H9 (cell line): ENCODE measurements around the gene LRRC53. TPM values are rescaled to one million over a fixed set of nuclear protein-coding genes. Genes with fewer than 3 reads are reported as not detected.

Experiments used
- DNase-seq: peaks from one replicate; pipeline ENCODE4 v3.0.0-alpha.2; 2017
- H2AFZ ChIP-seq: one replicate; pipeline ENCODE4 v1.6.1; 2013; ENCODE audit warnings: mild to moderate bottlenecking, low read length, control low read depth, moderate library complexity
- H2AK5ac ChIP-seq: 2 replicates; pipeline ENCODE4 v1.6.1; 2013; ENCODE audit warnings: low read length, control low read depth, mixed read lengths; ENCODE audit not compliant: insufficient read length
- H2BK120ac ChIP-seq: one replicate; pipeline ENCODE4 v1.6.1; 2013; ENCODE audit warnings: low read depth, mild to moderate bottlenecking, low read length, control low read depth, inconsistent platforms; ENCODE audit not compliant: poor library complexity, severe bottlenecking
- H2BK12ac ChIP-seq: 2 replicates; pipeline ENCODE4 v1.6.1; 2013; ENCODE audit warnings: low read length, control low read depth, mixed read lengths, low read depth; ENCODE audit not compliant: insufficient read length
- H2BK15ac ChIP-seq: 2 replicates; pipeline ENCODE4 v1.6.1; 2013; ENCODE audit warnings: low read depth, low read length, control low read depth
- H2BK20ac ChIP-seq: one replicate; pipeline ENCODE4 v1.6.1; 2013; ENCODE audit warnings: low read depth, mild to moderate bottlenecking, low read length, control low read depth, inconsistent platforms; ENCODE audit not compliant: poor library complexity, severe bottlenecking
- H2BK5ac ChIP-seq: 2 replicates; pipeline ENCODE4 v1.6.1; 2013; ENCODE audit warnings: low read length, control low read depth, mixed read lengths; ENCODE audit not compliant: insufficient read length
- H3K14ac ChIP-seq: 2 replicates; pipeline ENCODE4 v1.6.1; 2013; ENCODE audit warnings: low read length, control low read depth; ENCODE audit not compliant: insufficient read depth
- H3K18ac ChIP-seq: 2 replicates; pipeline ENCODE4 v1.6.1; 2013; ENCODE audit warnings: low read depth, mild to moderate bottlenecking, mixed read lengths, low read length, control low read depth; ENCODE audit not compliant: insufficient read length
- H3K23ac ChIP-seq: 2 replicates; pipeline ENCODE4 v1.6.1; 2013; ENCODE audit warnings: low read length, control low read depth, mixed read lengths, low read depth; ENCODE audit not compliant: insufficient read length
- H3K23me2 ChIP-seq: 2 replicates; pipeline ENCODE4 v1.6.1; 2013; ENCODE audit warnings: low read depth, mild to moderate bottlenecking, mixed read lengths, low read length, control low read depth; ENCODE audit not compliant: insufficient read length, poor library complexity, severe bottlenecking
- H3K27ac ChIP-seq: 2 replicates; pipeline ENCODE4 v1.5.1; 2013; ENCODE audit warnings: low read length, control low read depth, mixed read lengths, low read depth; ENCODE audit not compliant: insufficient read length
- H3K27me3 ChIP-seq: 2 replicates; pipeline ENCODE4 v1.6.1; 2013; ENCODE audit warnings: low read length, control low read depth, inconsistent platforms; ENCODE audit not compliant: insufficient read depth
- H3K4ac ChIP-seq: 2 replicates; pipeline ENCODE4 v1.6.1; 2013; ENCODE audit warnings: low read depth, mild to moderate bottlenecking, control low read depth, inconsistent platforms, low read length, moderate library complexity
- H3K4me1 ChIP-seq: 2 replicates; pipeline ENCODE4 v1.6.1; 2013; ENCODE audit warnings: low read length, control low read depth, inconsistent platforms; ENCODE audit not compliant: insufficient read depth
- H3K4me2 ChIP-seq: 2 replicates; pipeline ENCODE4 v1.6.1; 2013; ENCODE audit warnings: low read length, control low read depth, mixed read lengths; ENCODE audit not compliant: insufficient read length, insufficient read depth
- H3K56ac ChIP-seq: 2 replicates; pipeline ENCODE4 v1.6.1; 2013; ENCODE audit warnings: low read depth, mild to moderate bottlenecking, mixed read lengths, low read length, control low read depth; ENCODE audit not compliant: insufficient read length
- H3K79me1 ChIP-seq: 2 replicates; pipeline ENCODE4 v1.6.1; 2013; ENCODE audit warnings: low read depth, mild to moderate bottlenecking, moderate library complexity, low read length, control low read depth, inconsistent platforms; ENCODE audit not compliant: insufficient read depth, poor library complexity, severe bottlenecking
- H3K79me2 ChIP-seq: 2 replicates; pipeline ENCODE4 v1.6.1; 2013; ENCODE audit warnings: low read length, control low read depth, inconsistent platforms; ENCODE audit not compliant: insufficient read depth
- H3K9ac ChIP-seq: 2 replicates; pipeline ENCODE4 v1.6.1; 2013; ENCODE audit warnings: low read length, control low read depth, mixed read lengths; ENCODE audit not compliant: insufficient read length; ENCODE audit errors: extremely low read depth
- H3K9me3 ChIP-seq: one replicate; pipeline ENCODE4 v1.6.1; 2013; ENCODE audit warnings: low read depth, low read length, inconsistent platforms; ENCODE audit not compliant: control insufficient read depth
- H3T11ph ChIP-seq: one replicate; pipeline ENCODE4 v1.6.1; 2013; ENCODE audit warnings: mild to moderate bottlenecking, low read length, control low read depth, inconsistent platforms
- H4K20me1 ChIP-seq: one replicate; pipeline ENCODE4 v1.6.1; 2013; ENCODE audit not compliant: control insufficient read depth, insufficient read length, insufficient read depth
- H4K5ac ChIP-seq: 2 replicates; pipeline ENCODE4 v1.6.1; 2013; ENCODE audit warnings: low read depth, mild to moderate bottlenecking, mixed read lengths, low read length, control low read depth; ENCODE audit not compliant: insufficient read length
- H4K8ac ChIP-seq: replicated peaks from 2 replicates; pipeline ENCODE4 v1.6.1; 2013; ENCODE audit warnings: low read length, control low read depth, mixed read lengths, low read depth; ENCODE audit not compliant: insufficient read length
- H4K91ac ChIP-seq: 2 replicates; pipeline ENCODE4 v1.6.1; 2013; ENCODE audit warnings: low read depth, mild to moderate bottlenecking, moderate library complexity, mixed read lengths, low read length, control low read depth; ENCODE audit not compliant: insufficient read length
- H3K27ac Mint-ChIP-seq, 3 experiments: 2 replicates in 2 of 3; 3 replicates in 1 of 3; pipeline ENCODE4 v1.8.0; 2020 to 2021; ENCODE audit warnings: mixed read lengths in 3 of 3, mild to moderate bottlenecking in 1 of 3, moderate library complexity in 1 of 3
- H3K27me3 Mint-ChIP-seq: 2 replicates; pipeline ENCODE4 v1.8.0; 2021; ENCODE audit warnings: low read depth, mild to moderate bottlenecking, moderate library complexity, mixed read lengths
- H3K36me3 Mint-ChIP-seq, 3 experiments: 2 replicates in 2 of 3; 3 replicates in 1 of 3; pipeline ENCODE4 v1.8.0; 2020 to 2021; ENCODE audit warnings: low read depth in 3 of 3, mixed read lengths in 3 of 3; ENCODE audit not compliant: insufficient read depth in 1 of 3
- H3K4me1 Mint-ChIP-seq, 2 experiments: 2 replicates each; pipeline ENCODE4 v1.8.0; 2020; ENCODE audit warnings: mixed read lengths in 2 of 2
- H3K4me3 Mint-ChIP-seq, 2 experiments: 2 replicates in 1 of 2; 3 replicates in 1 of 2; pipeline ENCODE4 v1.8.0; 2020 to 2021; ENCODE audit warnings: mild to moderate bottlenecking in 2 of 2, mixed read lengths in 2 of 2, moderate library complexity in 1 of 2
- H3K9me3 Mint-ChIP-seq, 2 experiments: 2 replicates in 1 of 2; 3 replicates in 1 of 2; pipeline ENCODE4 v1.8.0; 2020; ENCODE audit warnings: mild to moderate bottlenecking in 2 of 2, mixed read lengths in 2 of 2, moderate library complexity in 1 of 2
- WGBS: extraction: QIAGEN DNeasy Blood & Tissue Kit; methylation state at CpG from one replicate; pipeline ENCODE4 v1.1.7; 2013; ENCODE audit warnings: missing lambda C conversion rate, low lambda C conversion rate, mixed read lengths; ENCODE audit not compliant: insufficient read length; ENCODE audit errors: extremely low coverage; 5-methylcytosine and 5-hydroxymethylcytosine counted together
- total RNA-seq: library from RNA; stranded (reverse); gene quantifications from 2 replicates; pipeline ENCODE4 v1.2.1, GENCODE V29; 2021
- TF ChIP-seq, protein P1 (sequence below): fragments of 200-600 bp; sonication (generic); conservative IDR thresholded peaks from 3 replicates; pipeline ENCODE4 v1.8.0; 2021; ENCODE audit warnings: antibody characterized with exemption, mild to moderate bottlenecking

Gene LRRC53
- total RNA-seq, 1 experiment from 2014 or later = not detected

DNA sequence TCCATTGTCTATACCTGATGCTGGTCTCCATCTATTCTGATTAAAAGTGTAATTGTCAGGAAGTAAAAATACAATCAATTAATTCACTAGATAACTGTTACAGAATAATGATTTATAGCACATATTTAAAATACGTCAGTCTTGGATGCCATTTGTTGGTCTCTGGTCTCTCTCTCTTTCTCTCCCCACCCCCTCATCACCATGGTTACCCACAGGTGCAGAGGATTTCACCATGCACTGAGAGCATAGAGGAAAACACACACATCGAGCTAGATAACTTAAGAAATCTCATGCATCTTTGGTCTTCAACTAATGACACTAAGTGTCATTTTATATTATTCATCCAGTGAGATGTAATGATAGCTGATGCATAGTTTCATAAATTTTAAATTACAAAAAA, 33.4 kb downstream of the LRRC53 start:
- Histone ChIP-seq H2BK15ac (no peak overlapping the region), H3K4ac (no peak overlapping the region), H2BK120ac (no peak overlapping the region), H3K56ac (no peak overlapping the region), H2BK12ac (no peak overlapping the region), H2BK5ac (no peak overlapping the region), H4K20me1 (no peaks in the 10 kb centered on the region), H3K9ac (no peak overlapping the region), H4K5ac (no peak overlapping the region), H3T11ph (no peak overlapping the region), H3K23me2 (no peaks in the 10 kb centered on the region), H3K27me3 (no peaks in the 10 kb centered on the region), H2AK5ac (no peak overlapping the region), H3K23ac (no peak overlapping the region), H2AFZ (no peak overlapping the region), H3K4me2 (no peak overlapping the region), H3K9me3 (no peaks in the 10 kb centered on the region), H3K18ac (no peak overlapping the region), H4K91ac (no peak overlapping the region), H3K4me1 (no peaks in the 10 kb centered on the region), H2BK20ac (no peak overlapping the region), H3K79me1 (no peaks in the 10 kb centered on the region), H3K27ac (no peak overlapping the region), H3K14ac (no peak overlapping the region), H4K8ac (no peak overlapping the region), H3K79me2 (no peaks in the 10 kb centered on the region)
- H3K9me3 Mint-ChIP-seq = peaks cover 0 to 3% of the 10 kb centered on the region in 2 experiments; a peak in 1 of 5 replicates
- no peaks in the 10 kb centered on the region; the same call in 1 of the 2 replicates for H3K27me3 Mint-ChIP-seq
- H3K27ac Mint-ChIP-seq = no peak overlapping the region
- no peak for DNase-seq
- no peak overlapping the region for H3K4me3 Mint-ChIP-seq
- no CpG with 5 or more reads among the region's 2 CpGs for WGBS
- TF ChIP-seq, protein P1, sequence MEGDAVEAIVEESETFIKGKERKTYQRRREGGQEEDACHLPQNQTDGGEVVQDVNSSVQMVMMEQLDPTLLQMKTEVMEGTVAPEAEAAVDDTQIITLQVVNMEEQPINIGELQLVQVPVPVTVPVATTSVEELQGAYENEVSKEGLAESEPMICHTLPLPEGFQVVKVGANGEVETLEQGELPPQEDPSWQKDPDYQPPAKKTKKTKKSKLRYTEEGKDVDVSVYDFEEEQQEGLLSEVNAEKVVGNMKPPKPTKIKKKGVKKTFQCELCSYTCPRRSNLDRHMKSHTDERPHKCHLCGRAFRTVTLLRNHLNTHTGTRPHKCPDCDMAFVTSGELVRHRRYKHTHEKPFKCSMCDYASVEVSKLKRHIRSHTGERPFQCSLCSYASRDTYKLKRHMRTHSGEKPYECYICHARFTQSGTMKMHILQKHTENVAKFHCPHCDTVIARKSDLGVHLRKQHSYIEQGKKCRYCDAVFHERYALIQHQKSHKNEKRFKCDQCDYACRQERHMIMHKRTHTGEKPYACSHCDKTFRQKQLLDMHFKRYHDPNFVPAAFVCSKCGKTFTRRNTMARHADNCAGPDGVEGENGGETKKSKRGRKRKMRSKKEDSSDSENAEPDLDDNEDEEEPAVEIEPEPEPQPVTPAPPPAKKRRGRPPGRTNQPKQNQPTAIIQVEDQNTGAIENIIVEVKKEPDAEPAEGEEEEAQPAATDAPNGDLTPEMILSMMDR = no peak
- peaks cover 20 to 22% of the 10 kb centered on the region in 2 experiments for H3K4me1 Mint-ChIP-seq
- no peaks in the 10 kb centered on the region for H3K36me3 Mint-ChIP-seq
